HG02885 (cell line): ENCODE data around the gene PGGHG.
A peak's percentile ranks its signal among the peaks of the same experiment; 100 is the strongest.
"Not testable (repeated sequence)": the region's sequence is repeated elsewhere in the genome, so short reads cannot be mapped to it uniquely, and the experiment has no call there.

Experiments
- ATAC-seq: cut with Tn5 transposase; IDR thresholded peaks from one replicate; pipeline ENCODE4 v1.9.1; 2021; ENCODE audit warnings: mild to moderate bottlenecking; ENCODE audit not compliant: unreplicated experiment, poor library complexity

Gene PGGHG

DNA sequence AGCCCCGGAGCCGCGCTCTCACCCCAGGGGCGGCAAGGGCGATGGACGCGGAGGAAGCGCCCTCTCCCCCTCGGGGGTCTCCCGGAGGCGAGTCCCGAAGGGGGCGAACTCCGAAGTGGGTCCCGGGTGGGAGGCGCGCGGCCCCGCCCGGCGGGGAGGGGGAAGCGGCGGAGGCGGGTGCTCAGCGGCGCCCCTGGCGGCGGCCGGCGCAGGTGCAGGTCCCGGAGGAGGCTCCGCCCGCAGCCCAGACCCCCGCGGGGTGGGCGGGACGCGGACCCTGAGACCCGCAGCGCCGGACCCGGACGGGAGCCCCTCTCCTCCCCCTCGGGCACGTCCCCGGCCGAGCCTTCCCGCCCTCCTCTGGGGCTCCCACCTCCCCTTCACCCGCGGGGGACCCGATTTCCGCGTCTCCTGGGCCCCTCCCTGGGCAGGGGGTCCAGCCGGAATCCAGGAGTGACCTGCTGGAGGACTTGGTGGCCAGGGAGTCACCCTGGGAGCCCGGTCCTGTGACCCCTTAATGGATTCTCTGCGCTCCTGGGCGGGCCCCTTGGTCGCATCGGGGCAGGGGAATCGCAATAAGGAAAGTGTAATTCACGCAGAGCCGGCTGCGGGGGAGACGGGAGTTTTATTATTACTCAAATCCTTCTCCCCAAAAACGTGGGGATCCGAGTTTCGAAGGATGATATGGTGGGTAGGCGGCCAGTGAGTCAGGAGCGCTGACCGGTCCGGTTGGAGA is 22.3 kb downstream of the PGGHG start:
- peak; percentile 46 for ATAC-seq

DNA sequence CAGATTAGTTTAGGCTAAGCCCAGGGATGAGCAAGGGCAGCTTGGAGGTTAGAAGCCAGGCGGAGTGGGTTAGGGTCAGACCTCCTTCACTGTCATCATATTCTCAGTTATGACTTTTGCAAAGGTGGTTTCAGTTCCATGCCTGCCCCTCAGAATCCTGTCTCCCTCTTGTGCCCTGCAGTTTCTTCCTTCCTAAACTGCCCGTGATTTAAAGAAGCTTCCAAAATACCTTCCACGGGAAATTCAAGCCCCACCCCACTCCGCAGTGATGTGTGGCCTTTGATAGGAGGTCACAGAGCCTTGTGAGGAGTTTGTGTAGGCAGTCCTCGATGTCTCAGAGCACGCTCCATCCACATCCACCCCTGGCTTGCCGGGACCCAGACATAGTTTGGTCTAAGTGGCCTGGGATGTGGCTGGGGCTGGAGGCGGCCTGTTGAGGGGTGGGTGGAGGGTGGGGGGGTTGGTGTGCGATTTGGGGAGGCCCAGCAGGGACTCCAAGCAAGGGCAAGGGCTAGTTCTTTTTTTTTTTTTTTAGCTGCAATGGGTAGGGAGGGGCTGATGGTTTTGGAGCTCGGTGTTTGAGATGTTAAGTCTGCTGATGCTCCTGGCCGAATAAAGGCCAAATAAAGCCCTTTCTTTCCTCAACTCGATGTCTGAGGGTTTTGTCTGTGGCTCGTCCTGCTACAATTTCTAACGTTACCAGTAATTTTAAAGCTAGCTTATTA is 23.3 kb downstream of the PGGHG start:
- ATAC-seq, result no peak

DNA sequence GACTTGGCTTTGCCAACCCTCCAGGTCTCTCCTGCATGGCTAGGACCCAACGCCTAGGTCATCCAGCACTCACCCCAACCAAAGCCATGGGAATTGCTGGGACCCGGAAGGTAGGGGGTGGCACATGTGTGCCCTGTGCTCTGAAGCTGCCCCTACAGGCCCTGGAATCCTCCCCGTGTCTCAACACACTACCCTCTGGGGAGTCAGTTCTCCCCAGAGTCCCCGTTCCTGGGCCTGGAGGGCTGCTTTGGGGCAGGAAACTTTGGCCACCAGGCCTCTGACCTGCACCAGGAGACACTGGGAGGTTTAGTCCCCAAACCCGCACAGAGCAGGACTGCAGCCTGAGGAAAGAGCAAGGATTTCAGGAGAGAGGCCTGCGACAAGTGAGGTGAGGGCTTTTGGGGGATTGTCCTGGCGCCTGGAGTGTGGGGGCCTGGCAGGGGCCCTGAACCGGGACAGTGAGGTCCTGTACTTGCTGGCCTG is 24.4 kb downstream of the PGGHG start:
- ATAC-seq, result no peak

DNA sequence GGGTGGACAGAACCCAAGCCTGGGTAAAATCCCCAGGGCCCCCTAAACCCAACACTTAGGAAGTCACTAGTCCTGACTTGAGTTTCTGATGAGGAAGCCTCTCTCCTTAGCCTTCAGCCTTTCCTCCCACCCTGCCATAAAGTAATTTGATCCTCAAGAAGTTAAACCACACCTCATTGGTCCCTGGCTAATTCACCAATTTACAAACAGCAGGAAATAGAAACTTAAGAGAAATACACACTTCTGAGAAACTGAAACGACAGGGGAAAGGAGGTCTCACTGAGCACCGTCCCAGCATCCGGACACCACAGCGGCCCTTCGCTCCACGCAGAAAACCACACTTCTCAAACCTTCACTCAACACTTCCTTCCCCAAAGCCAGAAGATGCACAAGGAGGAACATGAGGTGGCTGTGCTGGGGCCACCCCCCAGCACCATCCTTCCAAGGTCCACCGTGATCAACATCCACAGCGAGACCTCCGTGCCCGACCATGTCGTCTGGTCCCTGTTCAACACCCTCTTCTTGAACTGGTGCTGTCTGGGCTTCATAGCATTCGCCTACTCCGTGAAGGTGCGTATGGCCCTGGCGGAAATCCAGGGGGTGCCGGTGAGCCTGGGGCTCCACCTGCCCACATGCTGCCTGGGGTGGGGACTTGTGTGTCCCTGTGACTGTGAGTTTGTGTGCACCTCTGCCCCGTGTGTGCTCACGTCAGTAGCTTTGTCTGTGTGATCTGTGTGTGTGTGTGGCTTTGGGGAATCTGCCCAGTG is 25.0 kb downstream of the PGGHG start, which contains the start of gene IFITM1:
Gene IFITM1 (plus strand): TSS at position 254 of the 767 bp plus-strand sequence. CDS start 131 bp downstream, at position 385.
- peak; percentile 34 for ATAC-seq

DNA sequence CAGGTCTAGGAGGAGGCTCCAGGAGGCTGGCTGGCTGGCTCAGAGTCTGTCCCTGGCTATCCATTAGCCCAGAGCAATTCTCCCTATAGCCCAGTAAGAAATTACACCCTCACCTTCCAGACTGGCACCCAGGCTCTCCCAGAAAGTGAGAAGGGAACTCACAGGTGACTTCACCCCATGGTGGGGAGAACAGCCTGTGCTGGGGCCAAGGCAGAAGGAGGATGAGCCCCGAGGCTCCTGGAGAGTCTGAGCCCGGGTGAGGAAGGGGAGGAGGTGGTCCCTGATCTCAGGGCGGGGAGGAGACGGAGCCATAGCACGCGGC is 25.6 kb downstream of the PGGHG start:
- ATAC-seq, result not testable (repeated sequence)

DNA sequence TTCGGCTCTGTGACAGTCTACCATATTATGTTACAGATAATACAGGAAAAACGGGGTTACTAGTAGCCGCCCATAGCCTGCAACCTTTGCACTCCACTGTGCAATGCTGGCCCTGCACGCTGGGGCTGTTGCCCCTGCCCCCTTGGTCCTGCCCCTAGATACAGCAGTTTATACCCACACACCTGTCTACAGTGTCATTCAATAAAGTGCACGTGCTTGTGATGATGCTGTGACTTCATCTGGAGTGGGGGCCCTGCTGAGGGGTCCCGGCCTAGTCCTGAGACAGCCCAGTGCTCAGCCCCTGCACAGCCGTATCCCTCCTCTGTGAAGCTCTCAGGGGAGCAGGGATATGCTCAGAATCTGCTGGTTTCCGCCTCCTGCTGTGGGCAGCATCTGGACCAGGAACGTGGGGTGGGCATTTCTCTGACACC is 26.1 kb downstream of the PGGHG start:
- no peak for ATAC-seq

DNA sequence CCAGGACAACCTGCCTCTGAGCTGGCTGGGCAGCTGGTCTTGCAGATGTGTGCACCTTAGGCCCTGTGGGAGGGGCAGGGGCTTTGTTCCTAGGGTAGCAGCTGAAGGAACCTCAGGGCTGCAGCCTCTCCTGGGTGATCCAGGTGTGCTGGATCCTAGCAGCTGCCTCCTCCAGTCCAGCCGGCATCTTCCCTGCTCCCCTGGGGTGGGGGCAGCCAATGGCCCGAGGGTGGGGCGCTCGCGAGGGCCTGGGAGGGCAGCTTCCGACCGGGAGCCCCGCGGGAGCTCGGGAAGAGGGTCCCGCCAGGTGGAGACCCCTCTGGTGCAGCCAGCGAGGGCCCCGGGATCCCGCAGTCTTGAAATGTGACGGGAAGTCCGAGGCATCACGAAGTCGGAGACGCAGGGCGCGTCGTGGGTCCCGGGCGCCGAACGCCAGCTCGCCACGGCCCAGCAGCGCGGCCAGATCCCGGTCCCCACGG is 26.6 kb downstream of the PGGHG start:
- ATAC-seq, result no peak

DNA sequence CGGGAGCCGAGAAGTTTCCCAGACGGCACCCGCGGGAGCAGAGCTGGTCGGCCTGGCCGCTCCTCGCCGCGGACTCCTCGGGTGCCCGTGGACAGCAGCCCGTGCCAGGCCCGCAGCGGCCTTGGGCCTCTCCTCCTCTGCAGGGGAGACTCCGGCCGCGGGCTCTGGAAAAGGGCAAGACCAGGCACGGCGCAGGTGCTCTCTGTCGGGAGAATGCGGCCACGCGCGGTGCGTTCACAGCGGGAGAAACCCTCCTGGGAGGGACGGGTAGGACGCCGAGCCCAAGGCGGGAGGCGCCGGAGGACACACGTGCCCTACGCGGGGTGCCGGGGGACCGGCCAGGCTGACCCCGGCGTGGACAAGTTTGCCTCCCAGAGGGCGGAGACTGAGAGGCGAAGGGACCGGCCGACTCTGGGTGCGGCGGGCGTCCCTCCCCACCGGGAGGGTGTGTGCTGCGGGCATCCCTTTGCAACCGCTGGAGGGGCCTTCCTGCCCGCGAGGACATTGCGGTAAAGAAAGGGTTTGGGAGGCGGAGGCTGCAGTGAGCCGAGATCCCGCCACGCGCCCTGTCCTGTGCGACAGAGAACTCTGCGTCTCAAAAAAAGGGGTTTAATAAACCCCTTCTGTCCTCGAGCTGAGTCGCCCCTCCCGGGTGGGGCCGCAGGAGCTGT is 27.2 kb downstream of the PGGHG start:
- ATAC-seq, result no peak

DNA sequence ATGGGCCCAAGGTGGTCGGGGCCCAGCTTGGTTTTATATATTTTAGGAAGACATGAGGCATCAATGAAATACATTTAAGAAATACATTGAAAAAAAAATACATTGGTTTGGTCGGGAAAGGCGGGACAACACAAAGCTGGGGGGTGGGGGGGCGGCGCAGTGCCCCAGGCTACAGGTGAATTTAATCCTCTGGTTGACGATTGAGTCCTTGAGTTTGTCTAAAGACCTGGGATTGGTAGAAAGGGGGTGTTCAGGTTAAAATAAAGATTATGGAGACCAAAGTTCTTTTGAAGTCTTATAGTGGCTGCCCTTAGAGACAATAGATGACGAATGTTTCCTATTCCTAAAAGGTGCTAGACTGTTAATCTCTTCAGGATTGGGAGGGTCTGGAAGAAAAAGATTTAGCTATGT is 28.0 kb downstream of the PGGHG start:
- no peak for ATAC-seq

DNA sequence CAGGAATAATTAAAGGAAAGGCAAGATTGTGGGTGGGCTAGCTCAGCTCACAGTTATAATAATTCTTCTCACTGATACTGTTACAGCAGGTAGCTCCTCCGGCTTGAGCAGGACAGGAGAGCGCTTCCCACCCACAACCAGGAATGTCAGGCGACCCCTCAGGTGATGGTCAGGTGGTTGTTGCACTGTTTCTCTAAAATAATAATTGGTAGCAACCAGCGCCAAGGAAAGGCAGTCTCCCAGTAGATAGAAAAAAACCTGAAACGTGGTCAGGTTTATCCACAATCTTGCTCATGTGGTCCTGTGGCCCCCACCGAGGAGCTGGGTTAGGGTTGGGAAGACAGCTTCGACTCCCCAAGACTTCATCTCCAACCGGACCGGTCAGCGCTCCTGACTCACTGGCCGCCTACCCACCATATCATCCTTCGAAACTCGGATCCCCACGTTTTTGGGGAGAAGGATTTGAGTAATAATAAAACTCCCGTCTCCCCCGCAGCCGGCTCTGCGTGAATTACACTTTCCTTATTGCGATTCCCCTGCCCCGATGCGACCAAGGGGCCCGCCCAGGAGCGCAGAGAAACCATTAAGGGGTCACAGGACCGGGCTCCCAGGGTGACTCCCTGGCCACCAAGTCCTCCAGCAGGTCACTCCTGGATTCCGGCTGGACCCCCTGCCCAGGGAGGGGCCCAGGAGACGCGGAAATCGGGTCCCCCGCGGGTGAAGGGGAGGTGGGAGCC is 28.9 kb downstream of the PGGHG start:
- not testable (repeated sequence) for ATAC-seq

DNA sequence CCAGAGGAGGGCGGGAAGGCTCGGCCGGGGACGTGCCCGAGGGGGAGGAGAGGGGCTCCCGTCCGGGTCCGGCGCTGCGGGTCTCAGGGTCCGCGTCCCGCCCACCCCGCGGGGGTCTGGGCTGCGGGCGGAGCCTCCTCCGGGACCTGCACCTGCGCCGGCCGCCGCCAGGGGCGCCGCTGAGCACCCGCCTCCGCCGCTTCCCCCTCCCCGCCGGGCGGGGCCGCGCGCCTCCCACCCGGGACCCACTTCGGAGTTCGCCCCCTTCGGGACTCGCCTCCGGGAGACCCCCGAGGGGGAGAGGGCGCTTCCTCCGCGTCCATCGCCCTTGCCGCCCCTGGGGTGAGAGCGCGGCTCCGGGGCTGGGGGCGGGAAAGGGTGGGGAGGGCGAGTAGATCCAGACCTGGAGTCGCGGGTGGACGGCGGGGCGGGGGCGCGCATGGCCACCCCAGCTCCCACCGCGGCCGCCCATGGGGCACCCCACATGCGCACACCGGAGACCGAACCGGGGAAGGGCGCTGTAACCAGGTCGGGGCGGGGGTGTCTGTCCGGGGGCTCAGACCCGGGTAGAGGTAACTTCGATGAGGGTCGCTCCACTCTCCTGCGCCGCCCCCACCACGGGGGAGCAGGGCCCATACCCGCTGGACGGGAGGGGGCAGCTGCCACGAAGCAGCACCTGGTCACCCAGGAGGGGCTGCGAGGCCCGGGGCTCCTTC is 29.6 kb downstream of the PGGHG start:
- ATAC-seq, result peak; percentile 50

DNA sequence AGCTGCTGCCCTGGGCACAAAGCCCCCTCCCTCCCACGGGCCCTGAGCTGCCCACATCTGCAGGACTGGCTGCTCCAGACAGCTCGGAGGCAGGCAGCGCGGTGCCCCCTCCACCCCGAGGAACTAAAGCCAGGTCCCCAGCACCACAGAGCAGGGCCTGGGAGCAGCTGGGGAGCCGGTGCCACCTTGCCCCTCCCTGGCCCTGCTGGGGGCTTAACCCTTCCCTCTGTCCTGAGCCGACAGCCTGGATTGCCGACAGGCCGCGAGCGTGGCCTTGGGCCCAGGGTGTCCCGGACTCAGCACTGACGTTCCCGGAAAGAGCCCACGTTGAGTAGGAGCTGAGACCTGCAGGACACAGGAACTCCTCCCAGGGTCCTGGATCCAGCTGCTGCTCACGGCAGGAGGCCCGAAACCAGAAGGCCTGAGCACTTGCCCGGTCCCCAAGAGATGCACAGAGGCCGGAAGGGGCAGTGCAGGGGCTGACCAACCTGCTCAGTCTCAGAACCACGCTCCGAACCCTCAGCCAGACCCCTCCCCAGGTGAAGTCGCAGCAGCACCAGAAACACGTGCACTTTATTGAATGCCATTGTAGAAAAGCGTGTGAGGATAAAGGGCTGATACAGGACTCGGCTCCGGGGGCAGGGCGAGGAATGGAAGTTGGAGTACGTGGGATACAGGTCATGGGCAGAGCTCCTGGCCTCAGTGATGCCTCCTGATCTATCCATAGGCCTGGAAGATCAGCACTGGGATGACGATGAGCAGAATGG is 30.4 kb downstream of the PGGHG start:
- ATAC-seq, result not testable (repeated sequence)

DNA sequence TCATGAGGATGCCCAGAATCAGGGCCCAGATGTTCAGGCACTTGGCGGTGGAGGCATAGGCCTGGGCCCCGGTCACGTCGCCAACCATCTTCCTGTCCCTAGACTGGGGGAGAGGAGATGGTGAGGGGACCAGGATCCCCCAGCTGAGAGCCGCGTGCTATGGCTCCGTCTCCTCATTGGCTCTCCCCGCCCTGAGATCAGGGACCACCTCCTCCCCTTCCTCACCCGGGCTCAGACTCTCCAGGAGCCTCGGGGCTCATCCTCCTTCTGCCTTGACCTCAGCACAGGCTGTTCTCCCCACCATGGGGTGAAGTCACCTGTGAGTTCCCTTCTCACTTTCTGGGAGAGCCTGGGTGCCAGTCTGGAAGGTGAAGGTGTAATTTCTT is 31.0 kb downstream of the PGGHG start:
- not testable (repeated sequence) for ATAC-seq

DNA sequence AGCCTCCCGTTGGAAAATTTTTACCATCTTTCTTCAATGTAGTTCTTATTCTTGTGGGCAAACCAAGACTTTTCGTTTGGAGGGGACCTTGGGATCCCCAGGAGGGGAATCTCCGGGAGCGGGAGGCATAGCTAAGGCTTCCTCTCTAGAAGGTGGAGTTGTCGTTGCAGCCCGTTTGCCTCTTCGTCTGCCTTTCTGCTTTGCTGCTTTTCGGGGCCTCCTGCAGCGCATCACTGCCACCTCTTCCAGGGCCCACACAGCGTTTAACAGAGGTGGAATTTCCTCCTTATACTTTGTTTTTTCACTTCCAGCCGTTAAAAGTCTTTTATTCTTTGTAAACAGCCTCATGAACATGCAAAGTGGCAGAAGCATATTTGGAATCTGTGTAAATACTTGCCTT is 35.2 kb downstream of the PGGHG start:
- no peak for ATAC-seq

DNA sequence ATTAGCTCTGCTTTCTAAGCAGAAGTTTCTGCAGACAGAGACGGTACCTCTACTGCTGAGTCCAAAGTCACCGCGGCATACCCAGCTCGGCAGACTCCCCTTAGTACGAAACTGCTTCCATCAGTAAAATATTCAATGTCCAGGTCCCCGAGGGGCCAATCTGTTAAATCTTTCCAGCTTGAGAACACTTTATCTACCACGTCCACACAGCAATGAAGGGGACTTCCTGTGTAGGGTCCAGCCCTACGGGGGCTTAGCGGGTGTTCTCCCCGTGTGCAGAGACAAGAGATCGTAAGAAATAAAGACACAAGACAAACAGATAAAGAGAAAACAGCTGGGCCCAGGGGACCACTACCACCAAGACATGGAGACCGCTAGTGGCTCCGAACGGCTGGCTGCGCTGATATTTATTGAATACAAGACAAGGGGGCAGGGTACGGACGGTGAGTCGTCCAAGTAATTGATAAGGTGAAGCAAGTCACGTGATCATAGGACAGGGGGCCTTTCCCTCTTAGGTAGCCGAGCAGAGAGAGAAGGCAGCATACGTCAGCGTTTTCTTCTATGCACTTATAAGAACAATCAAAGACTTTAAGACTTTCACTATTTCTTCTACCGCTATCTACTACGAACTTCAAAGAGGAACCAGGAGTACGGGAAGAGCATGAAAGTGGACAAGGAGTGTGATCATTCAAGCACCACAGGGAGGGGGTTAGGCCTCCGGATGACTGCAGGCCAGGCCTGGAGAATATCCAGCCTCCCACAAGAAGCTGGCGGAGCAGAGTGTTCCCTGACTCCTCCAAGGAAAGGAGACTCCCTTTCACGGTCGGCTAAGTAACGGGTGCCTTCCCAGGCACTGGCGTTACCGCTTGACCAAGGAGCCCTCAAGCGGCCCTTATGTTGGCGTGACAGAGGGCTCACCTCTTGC is 35.9 kb downstream of the PGGHG start:
- ATAC-seq, result not testable (repeated sequence)

DNA sequence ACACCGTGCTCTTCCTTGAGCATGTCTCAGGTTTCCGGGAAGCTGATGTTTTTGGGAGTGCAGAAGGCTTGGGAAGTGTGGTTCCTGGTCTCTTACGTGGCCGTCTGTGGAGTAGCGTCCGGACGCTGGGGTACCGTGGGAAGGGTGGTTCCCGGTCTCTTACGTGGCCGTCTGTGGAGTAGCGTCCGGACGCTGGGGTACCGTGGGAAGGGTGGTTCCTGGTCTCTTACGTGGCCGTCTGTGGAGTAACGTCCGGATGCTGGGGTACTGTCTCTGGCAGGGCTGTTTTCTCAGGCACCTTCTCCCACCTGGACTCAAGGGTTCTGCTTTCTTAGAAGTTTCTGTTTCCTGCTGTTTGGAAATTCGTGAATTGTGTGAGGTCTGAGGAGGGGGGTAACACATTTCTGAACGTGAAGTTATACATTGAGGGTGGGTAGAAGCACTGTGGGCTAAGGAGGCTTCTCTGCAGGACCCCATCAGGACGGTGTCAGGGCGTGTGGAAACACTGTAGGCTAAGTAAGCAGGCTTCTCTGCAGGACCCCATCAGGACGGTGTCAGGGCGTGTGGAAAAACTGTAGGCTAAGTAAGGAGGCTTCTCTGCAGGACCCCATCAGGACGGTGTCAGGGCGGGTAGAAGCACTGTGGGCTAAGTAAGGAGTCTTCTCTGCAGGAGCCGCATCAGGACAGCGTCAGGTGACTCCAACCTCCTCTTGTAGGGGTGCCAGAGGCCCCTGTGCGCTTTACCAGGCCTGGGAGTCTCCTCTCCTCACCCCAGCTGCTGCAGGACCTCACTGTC is 37.1 kb downstream of the PGGHG start:
- no peak for ATAC-seq

DNA sequence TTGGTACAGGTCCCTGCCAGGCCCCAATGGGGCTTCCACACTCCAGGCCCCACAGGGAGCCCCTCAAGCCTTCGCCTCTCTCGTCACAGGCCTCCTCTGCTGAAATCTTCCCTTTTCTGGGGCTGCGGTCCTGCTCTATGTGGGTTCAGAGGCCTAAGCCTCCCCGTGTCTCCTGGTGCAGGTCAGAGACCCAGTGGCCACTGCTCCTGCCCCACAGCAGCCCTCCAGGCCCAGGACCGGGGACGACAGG is 37.6 kb downstream of the PGGHG start:
- ATAC-seq, result no peak
